K562 (cell line): Measurements from ENCODE around the gene ISG20L2. TPM values are rescaled to one million over a fixed set of nuclear protein-coding genes. Genes with fewer than 3 reads are reported as not detected.

Experiments
- ARID4B ChIP-seq: sonication (generic); formaldehyde crosslinking; IDR thresholded peaks from 2 replicates; pipeline ENCODE4 v1.8.0; 2022; ENCODE audit warnings: mild to moderate bottlenecking, missing genetic modification reagents
- BHLHE40 ChIP-seq: IDR thresholded peaks from 2 replicates; pipeline ENCODE4 v1.6.1; 2011; ENCODE audit warnings: low read length, improper control_type of control experiment
- BMI1 ChIP-seq: fragments of 150-350 bp; IDR thresholded peaks from 2 replicates; pipeline ENCODE4 v1.6.1; 2014; ENCODE audit warnings: low read length
- CBFA2T2 ChIP-seq: fragments of 450-650 bp; conservative IDR thresholded peaks from 2 replicates; pipeline ENCODE4 v1.6.1; 2017; ENCODE audit warnings: mild to moderate bottlenecking
- FOS ChIP-seq: IDR thresholded peaks from 3 replicates; pipeline ENCODE4 v1.6.1; 2011; ENCODE audit not compliant: insufficient read length; ENCODE audit errors: extremely low read depth
- FOXA1 ChIP-seq: fragments of 450-650 bp; IDR thresholded peaks from 2 replicates; pipeline ENCODE4 v1.6.1; 2016; ENCODE audit warnings: mild to moderate bottlenecking, borderline replicate concordance
- HBP1 ChIP-seq: fragments of 450-650 bp; formaldehyde crosslinking; IDR thresholded peaks from 2 replicates; pipeline ENCODE4 v1.4.0; 2022; ENCODE audit warnings: missing genetic modification characterization
- MCM5 ChIP-seq: fragments of 450-650 bp; IDR thresholded peaks from 2 replicates; pipeline ENCODE4 v1.6.1; 2016; ENCODE audit warnings: low read depth
- MEF2A ChIP-seq: IDR thresholded peaks from 2 replicates; pipeline ENCODE4 v1.6.1; 2011; ENCODE audit warnings: low read depth, mild to moderate bottlenecking, low read length, moderate library complexity; ENCODE audit not compliant: control insufficient read depth
- NUFIP1 ChIP-seq: fragments of 450-650 bp; IDR thresholded peaks from 2 replicates; pipeline ENCODE4 v1.6.1; 2018; ENCODE audit not compliant: partially characterized antibody
- SRF ChIP-seq, 2 experiments: fragments of 250-450, 450-650 bp in 1 of 2; sonication (Bioruptor Pico) in 1 of 2; sonication (generic) in 1 of 2; formaldehyde crosslinking; IDR thresholded peaks; 2 replicates each; pipeline versions ENCODE4 v1.5.0 to v1.5.1; 2020 to 2022; ENCODE audit warnings: mild to moderate bottlenecking in 1 of 2, missing genetic modification reagents in 1 of 2
- STAG1 ChIP-seq: sonication (generic); formaldehyde crosslinking; IDR thresholded peaks from 2 replicates; pipeline ENCODE4 v1.5.0; 2020; ENCODE audit warnings: missing genetic modification reagents, borderline replicate concordance
- TEAD1 ChIP-seq, 2 experiments: fragments of 450-650 bp in 1 of 2; sonication (generic) in 1 of 2; formaldehyde crosslinking; IDR thresholded peaks; 2 replicates each; pipeline versions ENCODE4 v1.4.0 to v1.8.0; 2020 to 2022; ENCODE audit warnings: mild to moderate bottlenecking in 2 of 2, missing genetic modification reagents in 1 of 2
- TGIF2 ChIP-seq: sonication (generic); formaldehyde crosslinking; IDR thresholded peaks from 2 replicates; pipeline ENCODE4 v1.8.1; 2022; ENCODE audit warnings: mild to moderate bottlenecking, missing genetic modification reagents, moderate library complexity
- ZNF175 ChIP-seq: fragments of 200-800 bp; sonication (Bioruptor generic); IDR thresholded peaks from 2 replicates; pipeline ENCODE4 v1.6.1; 2016; ENCODE audit warnings: low read depth, mild to moderate bottlenecking, missing genetic modification characterization, missing compliant biosample characterization
- ZNF57 ChIP-seq: fragments of 450-650 bp; formaldehyde crosslinking; IDR thresholded peaks from 2 replicates; pipeline ENCODE4 v1.4.0; 2020; ENCODE audit warnings: mild to moderate bottlenecking, moderate library complexity
- ZNF785 ChIP-seq: fragments of 250-450 bp; sonication (Bioruptor Pico); IDR thresholded peaks from 2 replicates; pipeline ENCODE4 v1.4.0; 2020; ENCODE audit warnings: mild to moderate bottlenecking
- ZNF79 ChIP-seq: fragments of 250-450 bp; sonication (Bioruptor Pico); IDR thresholded peaks from 2 replicates; pipeline ENCODE4 v1.4.0; 2020; ENCODE audit warnings: low read depth, mild to moderate bottlenecking, moderate library complexity
- polyA plus RNA-seq, 8 experiments: library from polyadenylated mRNA; depleted of rRNA in 4 of 8; stranded (reverse) in 5 of 8; unstranded in 3 of 8; fragments of >200 nt; fragmentation: Nextera tagmentation in 2 of 8; fragmentation: Illumina TruSeq in 1 of 8; extraction: Ambion mirVana in 2 of 8; extraction: Trizol in 1 of 8; gene quantifications; 2 replicates each; pipeline versions ENCODE4 v1.2.1 to v1.2.3, GENCODE V29; 2011 to 2014; ENCODE audit warnings: inconsistent platforms in 1 of 8, missing spikeins in 1 of 8
- total RNA-seq, 7 experiments: library from RNA; depleted of rRNA in 6 of 7; stranded (reverse); fragments of >200 nt in 6 of 7; fragmentation: Illumina TruSeq in 2 of 7; extraction: Trizol in 2 of 7; gene quantifications; 2 replicates each; pipeline versions ENCODE4 v1.2.1 to v1.2.3, GENCODE V29; 2011 to 2021; ENCODE audit warnings: low replicate concordance in 1 of 7
- TF ChIP-seq, protein P1 (sequence below): fragments of 450-650 bp; formaldehyde crosslinking; IDR thresholded peaks from 2 replicates; pipeline ENCODE4 v1.4.0; 2020; ENCODE audit warnings: mild to moderate bottlenecking, mixed read lengths
- TF ChIP-seq, protein P2 (sequence below): fragments of 250-450 bp; sonication (Bioruptor Pico); IDR thresholded peaks from 2 replicates; pipeline ENCODE4 v1.5.0; 2021

ISG20L2 gene
- total and polyA plus RNA-seq, 9 of the 15 experiments (the other 6 are each of a cell fraction or from before 2014, with no cell fraction given) = 21.3 to 130 (median 50.3) TPM

DNA sequence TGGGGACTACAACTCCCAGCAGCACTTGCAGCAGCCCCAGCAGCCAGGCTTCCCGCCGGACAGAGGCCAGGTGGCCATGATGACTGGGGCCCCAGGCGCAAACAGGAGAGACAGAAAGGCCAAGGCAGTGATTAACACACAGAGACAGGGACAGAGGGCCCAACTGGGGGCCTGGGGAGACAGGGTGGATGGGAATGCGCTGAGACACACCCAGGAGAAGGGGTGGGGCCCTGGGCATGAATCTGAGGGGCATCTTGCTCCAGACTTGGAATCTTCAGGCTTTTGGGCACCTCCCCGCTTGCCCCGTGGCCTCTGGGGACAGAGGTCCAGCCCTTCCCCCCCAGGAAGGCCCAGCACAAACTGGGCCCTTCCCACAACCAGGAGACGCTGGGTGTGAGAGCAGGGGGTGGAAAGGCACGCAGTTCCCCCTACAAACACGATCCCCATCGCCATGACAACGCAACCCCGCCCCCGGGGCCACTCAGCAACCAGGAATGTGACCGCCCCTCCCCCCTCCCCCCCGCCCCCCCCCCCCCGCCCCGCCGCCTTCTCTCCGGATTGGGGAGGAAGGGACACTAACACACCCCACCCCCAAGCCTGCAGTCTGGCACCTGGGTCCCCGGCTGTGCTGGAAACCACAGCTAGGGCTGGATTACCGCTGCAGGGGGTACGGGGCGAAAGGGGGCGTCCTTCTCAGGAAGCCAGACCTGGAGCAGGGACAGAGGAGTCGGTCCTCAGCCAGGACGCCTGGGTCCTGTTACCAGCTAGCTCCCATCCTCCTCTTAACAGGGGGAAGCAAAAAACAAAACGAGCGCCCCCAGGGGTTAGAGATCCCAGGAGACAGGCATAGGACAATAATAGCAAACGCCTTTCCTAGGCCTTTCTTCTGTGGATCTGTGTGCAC, 18.4 kb upstream of the ISG20L2 start (continued):
- peak; percentile 61; the same call in 1 of the 2 replicates for TF ChIP-seq ARID4B
- no peak for TF ChIP-seq HBP1 (CRISPR knock-in tag)
- TF ChIP-seq ZNF785 = no peak
- peak in 1 of 2 experiments; percentile 84; a peak in 1 of 4 replicates for TF ChIP-seq TEAD1 (CRISPR knock-in tag; IDR thresholded peaks at IDR 0.05)
- no peak for TF ChIP-seq MEF2A
- TF ChIP-seq SRF (CRISPR knock-in tag; IDR thresholded peaks at IDR 0.05) = no peak
- TF ChIP-seq, protein P1, sequence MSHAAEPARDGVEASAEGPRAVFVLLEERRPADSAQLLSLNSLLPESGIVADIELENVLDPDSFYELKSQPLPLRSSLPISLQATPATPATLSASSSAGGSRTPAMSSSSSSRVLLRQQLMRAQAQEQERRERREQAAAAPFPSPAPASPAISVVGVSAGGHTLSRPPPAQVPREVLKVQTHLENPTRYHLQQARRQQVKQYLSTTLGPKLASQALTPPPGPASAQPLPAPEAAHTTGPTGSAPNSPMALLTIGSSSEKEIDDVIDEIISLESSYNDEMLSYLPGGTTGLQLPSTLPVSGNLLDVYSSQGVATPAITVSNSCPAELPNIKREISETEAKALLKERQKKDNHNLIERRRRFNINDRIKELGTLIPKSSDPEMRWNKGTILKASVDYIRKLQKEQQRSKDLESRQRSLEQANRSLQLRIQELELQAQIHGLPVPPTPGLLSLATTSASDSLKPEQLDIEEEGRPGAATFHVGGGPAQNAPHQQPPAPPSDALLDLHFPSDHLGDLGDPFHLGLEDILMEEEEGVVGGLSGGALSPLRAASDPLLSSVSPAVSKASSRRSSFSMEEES (CRISPR knock-in tag) = no peak
- no peak for TF ChIP-seq CBFA2T2
- no peak for TF ChIP-seq TGIF2 (CRISPR knock-in tag)
- no peak for TF ChIP-seq NUFIP1
- TF ChIP-seq, protein P2, sequence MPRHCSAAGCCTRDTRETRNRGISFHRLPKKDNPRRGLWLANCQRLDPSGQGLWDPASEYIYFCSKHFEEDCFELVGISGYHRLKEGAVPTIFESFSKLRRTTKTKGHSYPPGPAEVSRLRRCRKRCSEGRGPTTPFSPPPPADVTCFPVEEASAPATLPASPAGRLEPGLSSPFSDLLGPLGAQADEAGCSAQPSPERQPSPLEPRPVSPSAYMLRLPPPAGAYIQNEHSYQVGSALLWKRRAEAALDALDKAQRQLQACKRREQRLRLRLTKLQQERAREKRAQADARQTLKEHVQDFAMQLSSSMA (CRISPR knock-in tag) = no peak
- TF ChIP-seq ZNF175 (CRISPR knock-in tag) = no peak
- no peak for TF ChIP-seq MCM5
- no peak for TF ChIP-seq ZNF57
- TF ChIP-seq STAG1 (CRISPR knock-in tag) = no peak
- TF ChIP-seq FOS = no peak
- TF ChIP-seq FOXA1 = no peak
- TF ChIP-seq ZNF79 = no peak
- peak; percentile 8; the same call in 1 of the 2 replicates for TF ChIP-seq BHLHE40
- peak; percentile 84 for TF ChIP-seq BMI1
